Sigmoid colon (tissue), 7 donors: ENCODE measurements around the gene P2RY13. TPM values are rescaled to one million over a fixed set of nuclear protein-coding genes. Genes with fewer than 3 reads are reported as not detected.

ENCODE experiments used
- DNase-seq: peaks from one replicate; pipeline ENCODE4 v3.0.0-alpha.2; 2019
- H3K27ac ChIP-seq, 4 donors: fragments of 200-600 bp; sonication (generic); one replicate each; pipeline ENCODE4 v1.5.1; 2016 to 2019; ENCODE audit warnings: mild to moderate bottlenecking in 1 of 4
- H3K27me3 ChIP-seq, 3 donors: fragments of 200-600 bp; sonication (generic); one replicate each; pipeline ENCODE4 v1.5.1; 2019; ENCODE audit warnings: mild to moderate bottlenecking in 1 of 3
- H3K36me3 ChIP-seq, 4 donors: fragments of 200-600 bp; sonication (generic); one replicate each; pipeline ENCODE4 v1.5.1; 2016 to 2019
- H3K4me1 ChIP-seq, 4 donors: fragments of 200-600 bp; sonication (generic); one replicate each; pipeline ENCODE4 v1.5.1; 2017 to 2019
- H3K4me3 ChIP-seq, 4 donors: fragments of 200-600 bp; sonication (generic); one replicate each; pipeline ENCODE4 v1.5.1; 2017 to 2019; ENCODE audit warnings: mild to moderate bottlenecking in 2 of 4, moderate library complexity in 1 of 4
- H3K9me3 ChIP-seq, 4 donors: fragments of 200-600 bp in 3 of 4; sonication (generic) in 3 of 4; one replicate each; pipeline versions ENCODE4 v1.5.1 to v1.6.1; 2013 to 2019
- CTCF ChIP-seq, 4 experiments: fragments of 450-650 bp in 3 of 4; fragments of 200-600 bp in 1 of 4; IDR thresholded peaks; one replicate each; pipeline ENCODE4 v1.5.1; 2016 to 2019; ENCODE audit warnings: antibody characterized with exemption in 4 of 4, mild to moderate bottlenecking in 3 of 4, moderate library complexity in 2 of 4
- EP300 ChIP-seq, 4 donors: sonication (generic); formaldehyde crosslinking; IDR thresholded peaks; one replicate each; pipeline ENCODE4 v1.6.1; 2017; ENCODE audit warnings: antibody characterized with exemption in 4 of 4
- POLR2A ChIP-seq, 2 donors: fragments of 450-650 bp; IDR thresholded peaks; one replicate each; pipeline ENCODE4 v1.6.1; 2016; ENCODE audit warnings: antibody characterized with exemption in 2 of 2, mild to moderate bottlenecking in 2 of 2, moderate library complexity in 2 of 2
- POLR2AphosphoS5 ChIP-seq, 4 donors: sonication (generic); formaldehyde crosslinking; IDR thresholded peaks; one replicate each; pipeline ENCODE4 v1.6.1; 2017; ENCODE audit warnings: antibody characterized with exemption in 4 of 4
- WGBS, 2 donors: extraction: QIAGEN DNeasy Blood & Tissue Kit; methylation state at CpG; one replicate each; pipeline ENCODE4 v1.1.7; 2013; 5-methylcytosine and 5-hydroxymethylcytosine counted together
- intact Hi-C: fragments of 100-400 bp; cut with DNase I; formaldehyde crosslinking; loops from one replicate; pipeline ENCODE4 v1.15.1; 2023
- polyA plus RNA-seq, 3 donors: library from polyadenylated mRNA; stranded (reverse); fragments of 200-250 nt; gene quantifications; one replicate each; pipeline ENCODE4 v1.2.3, GENCODE V29; 2013
- total RNA-seq, 4 donors: library from RNA; depleted of rRNA; stranded (reverse); fragments of >200 nt; gene quantifications; one replicate each; pipeline ENCODE4 v1.1.0, GENCODE V29; 2016
- donor health status: healthy with polysubstance abuse.
- donor health status: Bipolar disorder and iron deficiency.
- donor health status: healthy.

P2RY13 gene
- total and polyA plus RNA-seq, 7 donors: 0.28 to 3.9 (median 1.8) TPM

GRCh38 chr3:151367448-151367847 lies 38.1 kb upstream of the P2RY13 start:
- intact Hi-C loops: no loop called here
- DNase-seq: no peak
- Histone ChIP-seq H3K36me3 (no peaks in the 10 kb centered on the region), H3K9me3 (no peaks in the 10 kb centered on the region), H3K4me1 (no peaks in the 10 kb centered on the region), H3K4me3 (no peak overlapping the region), H3K27ac (no peak overlapping the region), H3K27me3 (no peaks in the 10 kb centered on the region)
- 84 to 89% methylated on average over 5 of the region's 5 CpGs for WGBS, 2 donors
- TF ChIP-seq EP300 (IDR thresholded peaks at IDR 0.05): no peak

- no peak for DNase-seq
- no peaks in the 10 kb centered on the region for H3K36me3 ChIP-seq
- no peak overlapping the region for H3K27ac ChIP-seq
- TF ChIP-seq POLR2A (IDR thresholded peaks at IDR 0.05) (no peak), EP300 (IDR thresholded peaks at IDR 0.05) (no peak), POLR2AphosphoS5 (IDR thresholded peaks at IDR 0.05) (no peak), CTCF (IDR thresholded peaks at IDR 0.05) (no peak)
- H3K27me3 ChIP-seq: no peaks in the 10 kb centered on the region
- H3K9me3 ChIP-seq: no peaks in the 10 kb centered on the region
- H3K4me1 ChIP-seq: no peaks in the 10 kb centered on the region
- intact Hi-C loops: no loop called here
- no peak overlapping the region for H3K4me3 ChIP-seq
- WGBS, 2 donors: 81 to 82% methylated on average over 3 of the region's 3 CpGs
Measured at GRCh38 chr3:151366993-151367392, 37.6 kb upstream of the P2RY13 start.

GRCh38 chr3:151362751-151363174 lies 33.4 kb upstream of the P2RY13 start:
- Histone ChIP-seq H3K27ac (no peak overlapping the region), H3K27me3 (no peaks in the 10 kb centered on the region), H3K9me3 (no peaks in the 10 kb centered on the region), H3K36me3 (no peaks in the 10 kb centered on the region), H3K4me1 (no peaks in the 10 kb centered on the region), H3K4me3 (no peak overlapping the region)
- intact Hi-C loops: no loop called here
- WGBS, 2 donors: 77 to 85% methylated on average over 3 of the region's 3 CpGs
- no peak for DNase-seq
- TF ChIP-seq CTCF (IDR thresholded peaks at IDR 0.05): no peak
- no peak for TF ChIP-seq EP300 (IDR thresholded peaks at IDR 0.05)
- no peak for TF ChIP-seq POLR2A (IDR thresholded peaks at IDR 0.05)
- no peak for TF ChIP-seq POLR2AphosphoS5 (IDR thresholded peaks at IDR 0.05)

GRCh38 chr3:151357463-151357850 lies 28.1 kb upstream of the P2RY13 start:
- 50 to 70% methylated on average over 2 of the region's 2 CpGs for WGBS, 2 donors

GRCh38 chr3:151356794-151357462 lies 27.6 kb upstream of the P2RY13 start:
- TF ChIP-seq POLR2AphosphoS5 (IDR thresholded peaks at IDR 0.05): no peak
- TF ChIP-seq CTCF (IDR thresholded peaks at IDR 0.05): no peak
- TF ChIP-seq POLR2A (IDR thresholded peaks at IDR 0.05): no peak
- no peak for TF ChIP-seq EP300 (IDR thresholded peaks at IDR 0.05)
- Histone ChIP-seq H3K4me1 (no peaks in the 10 kb centered on the region), H3K36me3 (no peaks in the 10 kb centered on the region), H3K4me3 (no peak overlapping the region), H3K27ac (no peak overlapping the region), H3K27me3 (no peaks in the 10 kb centered on the region), H3K9me3 (no peaks in the 10 kb centered on the region)
- DNase-seq: no peak
- intact Hi-C loops: no loop called here
- 14 to 35% methylated on average over 2 of the region's 2 CpGs for WGBS, 2 donors

More at GRCh38 chr3:151357463-151357850, 28.1 kb upstream of the P2RY13 start:
- Histone ChIP-seq H3K27ac (no peak overlapping the region), H3K36me3 (no peaks in the 10 kb centered on the region), H3K27me3 (no peaks in the 10 kb centered on the region), H3K4me1 (no peaks in the 10 kb centered on the region), H3K4me3 (no peak overlapping the region), H3K9me3 (no peaks in the 10 kb centered on the region)
- intact Hi-C loops: no loop called here
- no peak for DNase-seq
- no peak for TF ChIP-seq CTCF (IDR thresholded peaks at IDR 0.05)
- no peak for TF ChIP-seq POLR2A (IDR thresholded peaks at IDR 0.05)
- no peak for TF ChIP-seq POLR2AphosphoS5 (IDR thresholded peaks at IDR 0.05)
- no peak for TF ChIP-seq EP300 (IDR thresholded peaks at IDR 0.05)
